Colon (tissue), 2 donors: Measurements from ENCODE around the gene LGALS8.
"Not testable (repeated sequence)": the region's sequence is repeated elsewhere in the genome, so short reads cannot be mapped to it uniquely, and the experiment has no call there.

ENCODE experiments used
- FAIRE-seq: peaks from 2 replicates; lab custom pipeline; 2012; peaks lifted over from hg19 to GRCh38; lab: Jason Lieb, UNC
- donor health status: control.
- donor health status: control.

Gene LGALS8

DNA sequence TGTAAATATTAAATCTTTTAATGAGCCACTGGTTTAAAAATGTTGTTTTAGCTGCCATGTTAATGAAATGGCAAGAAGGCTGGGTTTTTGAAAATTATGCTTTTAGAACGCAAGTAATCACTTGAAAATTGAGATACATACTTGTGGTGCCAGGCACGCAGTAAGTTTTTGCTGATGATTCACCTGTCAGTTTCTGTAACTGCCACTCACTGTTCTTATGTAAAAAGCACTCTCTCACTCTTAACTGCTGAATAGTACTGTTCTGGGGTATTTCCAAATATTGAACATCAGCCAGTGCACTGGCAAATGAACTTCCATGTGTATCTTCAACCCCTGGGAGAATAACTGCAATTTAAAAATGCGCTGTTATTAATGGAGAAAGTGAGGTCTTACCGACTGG is 17.9 kb downstream of the LGALS8 start:
- no peak for FAIRE-seq

DNA sequence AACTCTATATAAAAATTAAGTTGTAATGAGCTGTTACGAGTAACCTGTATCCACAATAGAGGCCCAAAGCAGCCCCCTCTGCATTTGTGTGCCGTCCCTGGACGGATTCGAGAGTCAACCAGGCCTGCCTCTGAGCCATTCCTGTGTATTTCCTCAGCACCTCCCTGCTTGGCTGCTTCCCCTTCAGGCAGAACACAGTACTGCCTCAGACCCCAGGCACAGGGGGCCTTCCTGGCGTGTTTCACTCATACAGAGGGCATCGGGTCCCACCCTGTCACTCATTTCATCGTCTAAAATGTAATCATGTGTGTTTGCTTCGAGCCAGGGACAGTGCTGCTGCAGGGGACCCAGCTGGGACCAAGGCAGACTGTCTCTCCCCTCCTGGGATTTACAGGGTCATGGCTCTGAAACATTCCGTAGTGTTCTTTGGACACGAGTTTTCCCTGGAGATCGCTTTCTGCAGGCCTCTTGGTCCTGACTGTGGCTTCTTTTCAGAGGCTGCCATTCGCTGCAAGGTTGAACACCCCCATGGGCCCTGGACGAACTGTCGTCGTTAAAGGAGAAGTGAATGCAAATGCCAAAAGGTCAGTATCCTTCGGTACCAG is 19.4 kb downstream of the LGALS8 start:
- no peak for FAIRE-seq

DNA sequence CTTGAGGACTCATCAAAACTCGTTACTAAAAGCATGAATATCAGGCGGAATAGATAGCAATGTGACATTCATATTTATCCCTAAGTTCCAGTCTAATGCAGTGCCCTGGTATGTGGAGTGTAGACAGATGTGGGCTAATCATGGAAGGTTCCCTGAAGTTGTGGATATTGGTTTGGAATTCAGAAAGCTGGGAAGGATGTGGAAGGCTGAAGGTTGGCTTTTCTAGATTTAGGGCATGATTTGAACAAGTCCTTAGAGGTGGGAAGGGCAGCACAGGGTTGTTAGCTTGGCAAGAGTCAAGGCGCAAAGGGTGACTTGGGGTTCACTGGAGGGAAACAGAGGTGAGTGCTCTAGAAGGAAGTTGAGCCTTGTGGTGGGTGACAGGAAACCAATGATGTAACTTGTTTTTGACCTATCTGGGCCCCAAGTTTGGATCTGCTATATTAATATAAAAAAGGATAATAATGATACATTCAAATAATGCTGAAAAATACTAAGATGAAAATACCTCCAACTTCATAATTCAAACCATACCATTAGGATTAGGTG is 21.9 kb downstream of the LGALS8 start:
- FAIRE-seq, result no peak

DNA sequence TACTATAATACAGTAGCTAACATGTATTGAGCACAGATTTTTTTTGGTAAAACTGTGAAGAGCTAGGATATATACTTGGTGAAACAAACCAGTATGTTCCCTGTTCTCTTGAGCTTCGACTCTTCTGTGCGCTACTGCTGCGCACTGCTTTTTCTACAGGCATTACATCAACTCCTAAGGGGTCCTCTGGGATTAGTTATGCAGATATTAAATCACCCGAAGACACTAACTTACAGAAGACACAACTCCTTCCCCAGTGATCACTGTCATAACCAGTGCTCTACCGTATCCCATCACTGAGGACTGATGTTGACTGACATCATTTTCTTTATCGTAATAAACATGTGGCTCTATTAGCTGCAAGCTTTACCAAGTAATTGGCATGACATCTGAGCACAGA is 24.7 kb downstream of the LGALS8 start:
- FAIRE-seq, result no peak

DNA sequence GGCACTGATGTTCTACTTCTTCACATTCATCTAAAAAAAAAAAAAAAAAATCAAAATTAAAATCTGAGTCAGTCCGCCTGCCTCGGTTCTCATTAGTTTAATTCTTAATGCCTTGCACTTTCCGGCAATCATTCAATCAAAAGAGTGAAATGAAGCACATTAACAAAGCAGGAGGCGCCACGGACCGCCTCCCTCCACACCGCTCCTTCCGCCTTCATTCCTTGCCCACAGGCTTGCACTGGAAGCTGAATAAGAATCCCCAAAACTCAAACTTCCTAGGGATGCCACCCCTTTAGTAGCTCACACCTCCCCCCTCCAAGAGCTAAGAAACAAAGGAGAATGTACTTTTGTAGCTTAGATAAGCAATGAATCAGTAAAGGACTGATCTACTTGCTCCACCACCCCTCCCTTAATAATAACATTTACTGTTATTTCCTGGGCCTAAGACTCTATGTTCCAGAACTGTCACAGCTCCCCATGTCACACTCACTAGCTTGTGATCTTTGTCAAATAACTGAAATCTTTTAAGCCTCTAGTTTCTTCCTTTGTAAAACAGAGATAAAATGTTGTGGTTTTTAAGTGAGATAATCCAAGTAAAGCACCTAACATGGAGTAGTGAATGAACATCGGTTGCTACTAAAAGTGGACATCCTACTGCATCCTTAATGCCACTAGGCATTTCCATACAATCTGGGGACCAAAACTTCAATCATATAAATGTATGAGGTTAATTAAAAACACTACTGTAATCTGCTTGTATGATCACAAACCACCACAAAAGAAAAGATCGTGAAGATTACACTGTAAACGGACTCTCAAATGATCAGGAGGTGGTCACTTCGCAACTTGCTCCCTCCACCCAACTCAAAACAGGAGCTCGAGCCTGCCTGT is 27.4 kb downstream of the LGALS8 start:
- FAIRE-seq, result no peak

DNA sequence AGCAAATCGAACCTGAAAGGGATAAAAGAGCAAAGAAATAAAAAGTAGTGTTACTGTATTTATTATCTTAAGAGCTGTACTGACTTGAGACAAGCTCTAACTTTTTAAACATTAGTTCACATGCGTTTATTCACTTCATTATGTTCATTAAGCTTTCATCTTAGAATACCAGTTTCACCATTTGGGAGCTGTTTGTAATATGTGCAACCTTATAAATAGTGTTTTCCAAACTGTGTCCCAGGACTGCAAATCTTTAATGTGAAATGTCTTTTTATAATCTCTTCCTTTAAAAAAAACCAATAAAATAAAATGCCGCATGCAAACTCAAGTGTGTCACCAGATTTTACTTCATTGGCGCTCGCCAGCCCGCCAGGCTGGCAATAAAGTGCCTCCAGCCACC is 28.3 kb downstream of the LGALS8 start:
- no peak for FAIRE-seq

DNA sequence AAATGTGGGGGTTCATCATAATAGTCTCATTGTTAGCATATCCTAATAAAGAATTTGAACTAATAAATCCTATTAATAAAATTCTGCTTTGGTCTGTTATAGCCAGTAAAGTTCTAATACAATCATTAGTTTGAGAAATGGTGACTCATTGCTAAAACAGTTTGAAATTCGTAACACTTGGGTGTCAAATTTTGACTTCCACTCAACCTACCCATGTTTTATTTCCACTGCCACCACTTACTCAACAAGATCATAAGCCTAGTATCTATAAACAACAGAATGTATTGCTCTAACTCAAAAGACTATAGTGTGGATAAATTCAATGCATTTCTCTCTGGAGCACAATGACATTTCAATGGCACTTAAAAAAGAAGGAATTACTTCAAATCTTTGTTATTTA is 29.1 kb downstream of the LGALS8 start:
- FAIRE-seq, result no peak

DNA sequence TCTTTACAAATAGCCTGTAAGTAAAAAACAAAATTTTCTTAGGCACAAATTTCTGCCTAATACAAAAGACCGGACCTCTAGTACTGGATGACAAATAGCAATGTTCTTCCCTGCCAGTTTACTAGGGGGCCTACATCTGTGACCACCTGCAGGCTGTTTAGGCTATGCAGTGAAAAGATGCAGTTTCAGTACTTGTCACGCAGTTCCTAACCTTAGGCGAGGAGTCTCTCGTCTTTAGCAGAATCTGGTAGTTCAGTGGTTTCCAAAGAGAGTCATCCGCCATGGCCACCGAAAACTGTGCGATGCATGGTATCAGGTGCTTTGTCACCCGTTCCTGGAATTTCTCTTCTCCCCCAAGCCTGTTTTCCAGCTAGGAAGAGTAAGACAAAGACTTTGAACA is 29.6 kb downstream of the LGALS8 start:
- no peak for FAIRE-seq

DNA sequence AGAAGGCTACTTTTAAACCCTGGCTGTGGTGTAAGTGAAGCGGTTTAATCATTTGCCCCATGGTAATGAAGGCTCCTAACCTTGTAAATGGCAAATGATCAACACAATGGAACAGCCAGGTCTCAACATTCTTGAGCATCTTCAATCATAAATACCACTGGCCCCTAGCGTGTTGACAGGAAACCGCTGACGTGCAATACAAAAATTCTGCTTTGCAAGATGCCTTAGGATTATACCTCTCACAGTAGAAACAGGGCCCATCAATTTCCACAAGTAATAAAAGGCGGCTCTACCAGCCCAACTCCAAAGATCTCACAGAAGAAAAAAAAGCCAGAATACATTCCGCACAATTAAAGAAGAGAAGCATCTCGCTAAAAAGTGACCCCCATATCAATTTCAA is 32.8 kb downstream of the LGALS8 start:
- no peak for FAIRE-seq

DNA sequence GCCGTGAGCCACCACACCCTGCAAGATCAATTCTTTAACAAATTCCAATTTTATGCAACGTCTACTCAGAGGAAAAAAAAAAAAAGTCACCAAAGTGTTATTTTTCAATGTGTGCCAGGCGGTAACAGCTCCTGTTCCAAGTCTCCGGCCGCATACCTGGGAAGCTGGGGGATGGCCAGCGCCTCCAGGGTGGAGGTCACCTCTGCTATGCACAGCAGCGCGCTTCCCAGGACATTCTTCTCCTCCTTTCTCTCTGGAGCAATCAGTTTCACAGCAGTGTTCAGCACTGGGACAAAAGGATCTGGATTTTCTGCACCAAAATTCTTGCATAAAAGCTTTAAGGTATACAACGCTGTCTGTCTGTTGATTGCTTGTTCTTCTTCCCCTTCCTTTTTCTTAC is 34.3 kb downstream of the LGALS8 start:
- FAIRE-seq, result no peak

DNA sequence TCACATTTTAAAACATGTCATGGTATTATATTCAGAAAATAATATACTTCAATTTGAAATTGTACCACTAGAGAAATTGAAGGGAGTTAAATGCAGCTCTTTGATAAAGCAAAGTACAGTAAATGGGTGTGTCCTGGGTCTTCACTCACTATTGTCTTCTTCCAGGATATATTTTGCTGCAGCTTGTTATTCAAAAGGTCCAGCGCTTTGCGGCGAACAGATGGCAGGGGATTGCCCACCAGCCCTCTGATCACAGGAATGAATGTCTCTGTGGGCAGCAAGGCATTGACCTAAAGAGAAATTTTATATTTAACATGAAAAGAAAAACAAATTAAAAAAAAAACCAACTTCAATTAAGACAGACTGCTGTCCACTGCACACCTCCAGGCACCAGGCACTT is 35.1 kb downstream of the LGALS8 start:
- no peak for FAIRE-seq

DNA sequence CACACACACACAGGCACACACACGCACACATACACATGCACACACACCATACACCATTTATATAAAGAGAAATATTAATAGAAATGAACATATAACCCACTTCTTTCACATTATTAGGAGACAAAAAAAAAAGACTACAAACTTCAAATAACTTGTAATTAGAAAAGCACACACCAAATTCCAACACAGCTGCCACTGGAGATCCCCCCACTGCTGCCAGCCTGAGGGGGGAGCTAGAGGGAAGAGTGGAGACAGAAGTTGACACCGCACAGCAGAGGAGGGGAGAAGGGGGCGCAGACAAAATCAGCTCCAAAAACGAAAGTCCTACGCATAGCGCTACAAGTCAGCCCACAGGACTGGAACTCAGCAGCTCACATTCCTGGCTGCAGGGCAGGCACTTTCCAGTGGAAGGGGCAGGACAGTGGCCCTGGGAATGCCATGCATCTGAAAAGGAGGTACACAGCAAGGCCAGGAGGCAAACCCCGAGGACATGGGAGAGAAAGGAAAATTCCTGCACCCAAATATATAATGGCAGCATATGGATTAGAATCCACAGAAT is 36.5 kb downstream of the LGALS8 start:
- no peak for FAIRE-seq

DNA sequence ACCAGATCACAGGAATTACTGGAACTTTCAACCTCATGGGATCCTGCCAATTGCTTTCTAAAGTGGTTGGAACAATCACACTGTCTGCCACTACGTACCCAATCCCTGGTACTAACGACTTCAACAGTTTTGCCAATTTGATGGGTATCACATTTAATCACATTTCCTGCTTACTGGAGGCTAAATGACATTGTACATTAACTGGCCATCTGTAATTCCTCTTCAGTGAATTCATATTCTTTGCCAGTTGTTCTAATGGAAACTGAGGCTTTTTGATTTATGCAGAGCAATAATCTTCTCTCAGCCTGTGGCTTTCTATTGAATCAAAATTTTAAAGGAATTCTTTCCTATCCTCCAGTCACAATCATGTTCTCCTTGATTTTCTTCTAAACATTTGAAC is 38.2 kb downstream of the LGALS8 start:
- no peak for FAIRE-seq

DNA sequence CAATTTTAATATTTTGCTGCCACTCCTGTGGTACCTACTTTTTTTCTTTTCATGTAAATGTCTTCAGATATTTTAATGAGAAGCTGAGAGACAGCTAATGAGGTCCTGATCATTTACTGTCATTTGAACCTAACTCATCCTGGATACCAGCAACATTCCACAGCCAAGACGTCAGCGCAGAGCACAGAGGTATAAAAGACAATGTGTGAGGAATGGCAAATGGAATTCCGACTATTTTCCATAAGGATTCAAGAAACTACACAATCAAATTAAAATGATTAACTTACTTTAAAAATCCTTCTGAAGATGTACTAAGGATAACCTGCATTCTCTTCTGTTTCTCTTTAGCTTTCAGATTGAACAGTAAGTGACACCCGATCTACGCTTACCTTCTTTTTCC is 41.7 kb downstream of the LGALS8 start:
- no peak for FAIRE-seq

DNA sequence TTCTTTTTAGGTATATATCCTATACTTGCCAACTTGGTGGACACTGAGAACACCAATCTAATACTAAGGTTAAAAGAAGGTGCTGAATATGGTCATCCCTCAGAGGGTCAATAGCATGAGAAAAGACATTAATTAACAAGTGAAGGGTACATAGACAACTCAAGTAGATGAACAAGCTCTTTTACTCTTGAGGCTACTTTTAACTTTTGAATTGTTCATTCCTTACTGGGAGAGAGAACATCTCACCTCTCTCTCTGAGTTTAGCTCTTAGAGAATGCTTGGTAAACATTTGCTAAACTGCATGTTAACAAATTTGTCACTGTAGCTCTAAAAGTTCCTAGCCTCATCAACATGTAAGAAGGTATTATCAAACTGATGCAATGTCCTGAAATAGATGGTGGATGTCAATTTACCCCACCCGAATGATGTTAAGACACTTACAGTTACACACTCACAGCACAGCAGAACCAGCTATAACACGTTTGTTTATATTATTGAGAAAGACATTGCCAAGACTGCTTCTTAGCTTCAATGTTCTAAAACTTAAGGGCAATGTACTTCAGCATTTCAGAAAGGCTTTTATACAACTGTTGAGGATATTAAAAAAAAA is 44.6 kb downstream of the LGALS8 start:
- FAIRE-seq, result no peak

DNA sequence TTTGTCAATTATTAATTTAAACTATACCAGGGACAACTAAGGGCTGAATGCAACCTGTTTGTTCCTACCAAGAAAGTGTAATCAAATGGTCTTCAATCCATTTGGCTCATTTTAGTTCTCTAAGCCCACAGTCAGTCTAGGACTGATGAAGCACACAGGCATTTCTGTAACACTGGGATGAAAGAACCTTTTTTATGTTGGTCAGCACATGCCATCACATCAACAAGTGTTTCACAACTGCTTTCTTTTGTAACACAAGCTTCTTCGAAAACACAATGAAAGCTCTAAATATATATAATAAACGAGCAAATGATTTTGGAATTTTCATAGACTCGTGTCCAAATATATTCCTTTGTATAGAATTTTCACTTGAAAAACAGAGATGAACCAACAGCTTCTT is 51.7 kb downstream of the LGALS8 start:
- no peak for FAIRE-seq

DNA sequence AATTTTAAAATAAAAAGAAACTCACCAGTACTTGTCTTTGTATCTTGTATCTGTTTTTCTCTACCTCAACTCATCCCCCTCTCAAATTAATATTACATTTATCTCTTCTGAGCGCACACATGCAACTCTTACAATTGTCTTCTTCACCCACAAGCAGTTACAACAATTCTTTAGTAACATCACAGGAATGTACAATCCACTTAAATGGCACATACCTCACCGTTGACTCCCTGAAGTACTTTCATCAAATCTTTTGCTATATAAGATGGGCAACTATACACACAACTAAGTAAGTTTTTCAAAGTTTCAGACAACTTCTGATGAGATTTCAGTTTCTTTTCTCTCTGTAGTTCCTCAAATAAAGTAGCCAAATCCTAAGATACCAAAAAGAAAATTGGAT is 52.2 kb downstream of the LGALS8 start:
- FAIRE-seq, result no peak

DNA sequence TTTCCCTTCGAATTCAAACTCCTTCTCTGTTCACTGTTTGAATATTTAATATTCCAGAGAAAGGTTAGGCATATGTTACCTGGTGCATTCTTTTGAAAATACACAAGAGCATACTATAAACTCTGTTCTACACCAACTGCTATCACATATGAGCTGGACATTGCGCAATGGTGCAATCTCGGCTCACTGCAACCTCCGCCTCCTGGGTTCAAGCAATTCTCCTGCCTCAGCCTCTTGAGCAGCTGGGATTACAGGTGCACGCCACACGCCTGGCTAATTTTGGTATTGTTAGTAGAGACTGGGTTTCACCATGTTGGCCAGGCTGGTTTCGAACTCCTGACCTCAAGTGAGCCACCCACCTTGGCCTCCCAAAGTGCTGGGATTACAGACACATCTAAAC is 53.3 kb downstream of the LGALS8 start:
- FAIRE-seq, result not testable (repeated sequence)

DNA sequence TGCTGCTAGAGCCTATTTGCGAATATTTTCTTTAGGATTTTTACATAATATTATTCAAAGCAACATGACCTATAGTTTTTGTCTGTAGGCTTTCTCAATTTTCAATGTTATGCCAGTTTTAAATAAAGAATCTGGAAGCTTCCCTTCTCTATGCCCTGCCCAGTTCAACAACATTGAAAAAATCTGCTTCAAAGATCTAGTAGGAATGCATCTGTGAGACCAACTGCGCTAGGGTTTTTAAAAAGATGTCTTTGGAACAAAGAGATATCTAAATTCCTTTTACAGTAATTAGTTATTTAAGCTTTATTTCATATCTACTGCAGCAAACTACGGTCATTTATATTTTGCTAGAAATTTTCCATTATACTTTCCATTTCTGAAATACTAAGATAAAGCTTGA is 54.9 kb downstream of the LGALS8 start:
- no peak for FAIRE-seq

DNA sequence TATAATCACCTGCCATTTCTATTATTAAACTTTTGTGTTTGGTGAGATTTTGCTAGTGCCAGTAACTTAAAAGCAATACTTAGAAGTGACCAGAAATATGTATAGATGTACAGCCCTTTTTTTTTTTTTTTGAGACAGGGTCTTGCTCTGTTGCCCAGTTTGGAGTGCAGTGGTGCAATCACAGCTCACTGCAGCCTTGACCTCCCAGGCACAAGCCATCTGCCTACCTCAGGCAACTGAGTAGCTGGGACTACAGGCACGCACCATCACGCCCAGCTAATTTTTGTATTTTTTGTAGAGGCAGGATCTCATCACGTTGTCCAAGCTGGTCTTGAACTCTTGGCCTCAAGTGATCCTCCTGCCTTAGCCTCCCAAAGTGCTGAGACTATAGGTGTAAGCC is 56.6 kb downstream of the LGALS8 start:
- not testable (repeated sequence) for FAIRE-seq

DNA sequence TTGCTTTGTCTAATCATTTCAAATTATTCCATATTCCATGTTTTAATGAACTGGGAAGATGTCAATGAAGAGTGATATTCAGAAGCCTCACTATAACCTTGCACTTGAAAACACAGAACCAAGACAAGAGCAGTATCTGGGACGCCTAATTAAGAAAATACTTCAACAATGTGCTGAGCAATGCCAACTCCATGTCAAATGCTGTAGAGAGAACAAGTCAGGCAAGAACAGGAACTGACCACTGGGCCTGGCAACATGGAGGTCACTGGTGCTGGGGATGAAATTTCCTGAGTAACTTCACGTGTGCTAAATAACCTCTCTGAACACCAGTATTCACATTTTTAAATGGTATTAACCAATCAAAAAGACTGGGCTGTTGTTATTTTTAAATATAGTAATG is 57.7 kb downstream of the LGALS8 start:
- FAIRE-seq, result no peak

DNA sequence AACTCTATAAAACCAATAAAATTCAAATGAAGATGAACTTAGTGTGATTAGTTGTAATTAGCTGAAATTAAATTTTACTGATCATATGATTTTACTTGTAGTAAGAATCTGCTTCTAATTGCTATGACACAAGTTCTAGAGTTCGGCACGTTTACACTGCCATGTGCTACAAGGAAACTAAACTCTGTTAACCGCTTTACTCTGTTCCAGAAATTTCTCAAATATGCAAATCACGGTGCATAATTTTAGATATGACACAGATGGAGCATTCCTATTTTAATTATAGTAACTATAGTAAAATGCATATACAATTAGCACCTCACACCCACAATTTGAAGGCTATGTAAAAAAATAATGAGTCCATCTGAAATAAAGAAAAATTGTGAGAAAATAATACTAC is 65.7 kb downstream of the LGALS8 start:
- FAIRE-seq, result no peak
